H1 (cell line): ENCODE data around the gene CHMP4A. TPM values are rescaled to one million over a fixed set of nuclear protein-coding genes. Genes with fewer than 3 reads are reported as not detected.

ENCODE experiments used
- CTCF ChIA-PET: fragments of 300-600 bp; sonication (Branson Sonifier 250); formaldehyde crosslinking; loops from one replicate; lab custom pipeline; 2021; ENCODE audit not compliant: partially characterized antibody; lab: Charles Lee
- POLR2A ChIA-PET: fragments of 300-600 bp; sonication (Branson Sonifier 250); formaldehyde crosslinking; loops from one replicate; lab custom pipeline; 2021; ENCODE audit warnings: inconsistent platforms; ENCODE audit not compliant: partially characterized antibody; lab: Charles Lee
- DNase-seq, 2 experiments: peaks; one replicate each; pipeline versions ENCODE4 v3.0.0 to v3.0.0-alpha.2; 2010 to 2022; ENCODE audit warnings: low spot score in 2 of 2, low read depth in 1 of 2, mixed read lengths in 1 of 2
- FAIRE-seq: peaks from 2 replicates; lab custom pipeline; 2011; peaks lifted over from hg19 to GRCh38; lab: Jason Lieb, UNC
- H2AFZ ChIP-seq: 2 replicates; pipeline ENCODE4 v1.8.1; 2012; ENCODE audit warnings: low read length, inconsistent platforms
- H2AK5ac ChIP-seq: 2 replicates; pipeline ENCODE4 v1.6.1; 2013; ENCODE audit warnings: low read depth, low read length
- H2BK120ac ChIP-seq: replicated peaks from 2 replicates; pipeline ENCODE3; 2013; ENCODE audit warnings: low read depth, low read length, inconsistent platforms
- H2BK12ac ChIP-seq: 2 replicates; pipeline ENCODE4 v1.6.1; 2013; ENCODE audit warnings: low read depth, low read length
- H2BK15ac ChIP-seq: 2 replicates; pipeline ENCODE4 v1.6.1; 2013; ENCODE audit warnings: low read length
- H2BK20ac ChIP-seq: 2 replicates; pipeline ENCODE4 v1.6.1; 2013; ENCODE audit warnings: low read length
- H2BK5ac ChIP-seq: 2 replicates; pipeline ENCODE4 v1.6.1; 2013; ENCODE audit warnings: low read depth, low read length
- H3K14ac ChIP-seq: 2 replicates; pipeline ENCODE4 v1.6.1; 2013; ENCODE audit warnings: inconsistent platforms; ENCODE audit not compliant: insufficient read length
- H3K18ac ChIP-seq: 2 replicates; pipeline ENCODE4 v1.6.1; 2013; ENCODE audit warnings: low read length; ENCODE audit errors: extremely low read depth
- H3K23ac ChIP-seq: 2 replicates; pipeline ENCODE4 v1.6.1; 2013; ENCODE audit warnings: inconsistent platforms; ENCODE audit not compliant: insufficient read length
- H3K23me2 ChIP-seq: 2 replicates; pipeline ENCODE4 v1.6.1; 2013; ENCODE audit warnings: low read depth, low read length
- H3K27ac ChIP-seq: 2 replicates; pipeline ENCODE4 v1.6.1; 2011; ENCODE audit warnings: low read depth, low read length, inconsistent platforms
- H3K27me3 ChIP-seq, 4 experiments: replicated peaks in 1 of 4; 1 replicate in 1 of 4; 2 replicates in 3 of 4; pipeline versions ENCODE4 v1.6.1 to v1.8.1; 2011 to 2013; ENCODE audit warnings: low read length in 3 of 4, mild to moderate bottlenecking in 3 of 4, inconsistent platforms in 2 of 4, mixed read lengths in 2 of 4, moderate library complexity in 1 of 4; ENCODE audit not compliant: control insufficient read depth in 3 of 4, insufficient read depth in 3 of 4; ENCODE audit errors: extremely low read depth in 1 of 4
- H3K36me3 ChIP-seq, 4 experiments: 2 replicates each; pipeline versions ENCODE4 v1.6.1 to v1.8.1; 2011 to 2013; ENCODE audit warnings: mild to moderate bottlenecking in 4 of 4, low read length in 3 of 4, moderate library complexity in 2 of 4, control low read depth in 1 of 4, inconsistent platforms in 1 of 4; ENCODE audit not compliant: insufficient read depth in 4 of 4, control insufficient read depth in 2 of 4
- H3K4ac ChIP-seq: replicated peaks from 2 replicates; pipeline ENCODE3; 2013; ENCODE audit warnings: low read length, low read depth, mixed read lengths, inconsistent platforms; ENCODE audit not compliant: insufficient read length
- H3K4me1 ChIP-seq, 4 experiments: replicated peaks in 1 of 4; 1 replicate in 1 of 4; 2 replicates in 3 of 4; pipeline versions ENCODE4 v1.6.1 to v1.8.1; 2011 to 2013; ENCODE audit warnings: low read length in 3 of 4, inconsistent platforms in 2 of 4, mixed read lengths in 1 of 4; ENCODE audit not compliant: insufficient read depth in 4 of 4, control insufficient read depth in 3 of 4
- H3K4me2 ChIP-seq, 2 experiments: 2 replicates each; pipeline versions ENCODE4 v1.6.1 to v1.8.1; 2011 to 2013; ENCODE audit warnings: low read depth in 2 of 2, low read length in 2 of 2, control low read depth in 1 of 2, inconsistent platforms in 1 of 2, mild to moderate bottlenecking in 1 of 2; ENCODE audit not compliant: insufficient read depth in 1 of 2
- H3K4me3 ChIP-seq, 4 experiments: fragments of 200-600, 300-600 bp in 1 of 4; sonication (generic), shearing (Covaris generic), sonication (Bioruptor Twin) in 1 of 4; 2 replicates each; pipeline versions ENCODE4 v1.5.1 to v1.8.1; 2011 to 2016; ENCODE audit warnings: low read length in 4 of 4, low read depth in 3 of 4, control low read depth in 2 of 4, inconsistent platforms in 2 of 4, mild to moderate bottlenecking in 2 of 4, mixed read lengths in 1 of 4, moderate library complexity in 1 of 4; ENCODE audit not compliant: insufficient read depth in 2 of 4; ENCODE audit errors: extremely low read depth in 1 of 4
- H3K56ac ChIP-seq: replicated peaks from 2 replicates; pipeline ENCODE3; 2013; ENCODE audit warnings: low read depth, mild to moderate bottlenecking, mixed read lengths, low read length, inconsistent platforms; ENCODE audit not compliant: insufficient read length
- H3K79me1 ChIP-seq: 2 replicates; pipeline ENCODE4 v1.6.1; 2013; ENCODE audit warnings: low read depth, low read length, control low read depth
- H3K79me2 ChIP-seq, 2 experiments: 2 replicates each; pipeline versions ENCODE4 v1.6.1 to v1.8.1; 2012 to 2013; ENCODE audit warnings: low read length in 2 of 2, mild to moderate bottlenecking in 2 of 2, inconsistent platforms in 1 of 2; ENCODE audit not compliant: insufficient read depth in 2 of 2, control insufficient read depth in 1 of 2
- H3K9ac ChIP-seq, 4 experiments: replicated peaks in 1 of 4; 1 replicate in 1 of 4; 2 replicates in 3 of 4; pipeline versions ENCODE4 v1.6.1 to v1.8.1; 2011 to 2013; ENCODE audit warnings: low read depth in 3 of 4, low read length in 3 of 4, control low read depth in 2 of 4, mild to moderate bottlenecking in 2 of 4, moderate library complexity in 2 of 4, inconsistent platforms in 1 of 4; ENCODE audit errors: extremely low read depth in 1 of 4
- H3K9me3 ChIP-seq, 2 experiments: 2 replicates each; pipeline versions ENCODE4 v1.6.1 to v1.8.1; 2012 to 2013; ENCODE audit warnings: mild to moderate bottlenecking in 2 of 2, moderate library complexity in 2 of 2, control low read depth in 1 of 2, inconsistent platforms in 1 of 2, low read depth in 1 of 2, low read length in 1 of 2, mixed read lengths in 1 of 2; ENCODE audit not compliant: insufficient read depth in 2 of 2
- H4K20me1 ChIP-seq, 2 experiments: replicated peaks in 1 of 2; 2 replicates each; pipeline versions ENCODE3 to v1.8.1; 2011 to 2013; ENCODE audit warnings: inconsistent platforms in 2 of 2, low read length in 2 of 2, mild to moderate bottlenecking in 1 of 2; ENCODE audit not compliant: insufficient read depth in 2 of 2, control insufficient read depth in 1 of 2
- H4K5ac ChIP-seq: 2 replicates; pipeline ENCODE4 v1.6.1; 2013; ENCODE audit warnings: low read length, low read depth, mixed read lengths, inconsistent platforms; ENCODE audit not compliant: insufficient read length
- H4K8ac ChIP-seq: 2 replicates; pipeline ENCODE4 v1.8.0; 2013; ENCODE audit warnings: mild to moderate bottlenecking, moderate library complexity, low read length, inconsistent platforms; ENCODE audit not compliant: insufficient read depth; ENCODE audit errors: extremely low read depth
- H4K91ac ChIP-seq: replicated peaks from 2 replicates; pipeline ENCODE3; 2013; ENCODE audit warnings: low read length, mixed read lengths, inconsistent platforms; ENCODE audit not compliant: insufficient read length
- KDM4A ChIP-seq: IDR thresholded peaks from one replicate; pipeline ENCODE4 v1.7.1; 2012; ENCODE audit warnings: low read depth, mild to moderate bottlenecking, moderate library complexity, low read length, inconsistent platforms; ENCODE audit not compliant: severe bottlenecking
- WGBS, 2 experiments: shearing (Covaris generic) in 1 of 2; methylation state at CpG; one replicate each; pipeline versions ENCODE4 v1.1.6 to v1.1.7; 2013 to 2015; ENCODE audit warnings: low lambda C conversion rate in 2 of 2, mixed read lengths in 2 of 2, inconsistent platforms in 1 of 2, low coverage in 1 of 2, missing lambda C conversion rate in 1 of 2; ENCODE audit not compliant: insufficient replicate concordance in 2 of 2, insufficient coverage in 1 of 2, insufficient read length in 1 of 2; ENCODE audit errors: extremely low coverage in 1 of 2, missing lambda C conversion rate in 1 of 2; 5-methylcytosine and 5-hydroxymethylcytosine counted together
- polyA plus RNA-seq, 7 experiments: library from polyadenylated mRNA; depleted of rRNA in 3 of 7; stranded (reverse) in 5 of 7; unstranded in 2 of 7; fragments of >200 nt in 5 of 7; fragments of 200-250 nt in 2 of 7; gene quantifications; 1 replicate in 5 of 7; 2 replicates in 1 of 7; 4 replicates in 1 of 7; pipeline versions ENCODE4 v1.2.1 to v1.2.3, GENCODE V29; 2011 to 2013; ENCODE audit warnings: missing spikeins in 2 of 7, mixed read lengths in 2 of 7
- total RNA-seq: library from RNA; stranded (reverse); fragmentation: NEBNext Ultra II Directional; extraction: Animal tissue kit (Norgen Biotek cat#: 25700); gene quantifications from 2 replicates; pipeline ENCODE4 v1.2.1, GENCODE V29; 2021

The CHMP4A gene
- total and polyA plus RNA-seq, 2 of the 8 experiments (the other 6 are each of a cell fraction or from before 2014, with no cell fraction given): 32.9 to 37.6 TPM

DNA sequence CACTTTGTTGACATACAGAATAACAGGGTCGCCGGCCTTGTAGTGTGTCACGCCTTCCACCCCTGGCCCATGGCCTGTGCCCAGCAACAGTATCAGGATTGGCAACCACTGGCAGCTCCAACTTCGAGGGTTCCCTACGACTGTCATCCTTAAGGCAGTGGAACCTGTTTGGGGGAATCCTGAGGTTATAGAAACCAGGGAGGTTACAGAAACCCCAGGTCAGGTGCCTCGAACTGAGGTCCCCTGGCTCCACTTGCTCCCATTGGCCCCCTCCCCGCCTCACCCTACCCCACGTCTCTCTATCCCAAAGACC lies 18.5 kb downstream of the CHMP4A start:
- H3K4me1 ChIP-seq: peaks cover 0 to 9% (median 3%) of the 10 kb centered on the region in 4 experiments; a peak in 3 of 7 replicates
- ChIA-PET CTCF (interaction anchor here (1.1 to 2.1 kb wide), 5 partner anchors 18 to 202 kb away, joined by 3 to 7 read pairs (median 4); partner anchors contain the start of genes CHMP4A and TINF2), POLR2A (interaction anchor here (0.7 to 4.7 kb wide), 23 partner anchors 9 to 114 kb away, joined by 3 to 119 read pairs (median 5); partner anchors contain the start of genes CHMP4A, EMC9, GMPR2 and IRF9)
- H2BK120ac ChIP-seq: no peak overlapping the region
- 0 out of 2 replicates have a peak overlapping the region, but pooled peaks have one; percentile 91 for H2BK5ac ChIP-seq
- peaks cover 5% of the 10 kb centered on the region; the same call in 1 of the 2 replicates for H3K23me2 ChIP-seq
- 67% methylated on average over 7 of the region's 8 CpGs; no CpG with 5 or more reads in 1 of the 2 experiments for WGBS, 2 experiments
- no peak for DNase-seq
- H3K18ac ChIP-seq: no peak overlapping the region; the same call in 1 of the 2 replicates
- peak overlapping the region; percentile 79 to 94 for H3K4me2 ChIP-seq
- no peaks in the 10 kb centered on the region for H3K27me3 ChIP-seq
- H3K79me1 ChIP-seq: peaks cover 3% of the 10 kb centered on the region; the same call in 1 of the 2 replicates
- no peak overlapping the region for H2AK5ac ChIP-seq
- peak overlapping the region; percentile 95; the same call in 1 of the 2 replicates for H3K27ac ChIP-seq
- H4K20me1 ChIP-seq: no peaks in the 10 kb centered on the region
- no peak overlapping the region for H4K91ac ChIP-seq
- no peak overlapping the region; the same call in 1 of the 2 replicates for H2AFZ ChIP-seq
- peak overlapping the region; percentile 65 to 88 (median 84) for H3K4me3 ChIP-seq
- H2BK20ac ChIP-seq: no peak overlapping the region
- no peak overlapping the region for H2BK15ac ChIP-seq
- H2BK12ac ChIP-seq: no peak overlapping the region
- no peak overlapping the region for H3K14ac ChIP-seq
- H4K8ac ChIP-seq: peak overlapping the region; percentile 99; the same call in 1 of the 2 replicates
- H3K56ac ChIP-seq: no peak overlapping the region
- no peak for FAIRE-seq
- peaks cover 4 to 6% (median 5%) of the 10 kb centered on the region in 4 experiments; a peak in 6 of 8 replicates for H3K36me3 ChIP-seq
- no peaks in the 10 kb centered on the region for H3K9me3 ChIP-seq
- no peak overlapping the region for H3K4ac ChIP-seq
- H3K9ac ChIP-seq: peak overlapping the region in 1 of 4 experiments; percentile 78; a peak in 2 of 7 replicates
- H3K23ac ChIP-seq: no peak overlapping the region
- peaks cover 0 to 3% of the 10 kb centered on the region in 2 experiments; a peak in 2 of 4 replicates for H3K79me2 ChIP-seq
- H4K5ac ChIP-seq: no peak overlapping the region
- TF ChIP-seq KDM4A: peak; percentile 6
